K562 (cell line): ENCODE data around the gene INTS1. TPM values are rescaled to one million over a fixed set of nuclear protein-coding genes. Genes with fewer than 3 reads are reported as not detected.

Experiments used
- BCLAF1 ChIP-seq, 2 experiments: fragments of 450-650 bp in 1 of 2; IDR thresholded peaks; 2 replicates each; pipeline ENCODE4 v1.6.1; 2011 to 2017; ENCODE audit warnings: low read depth in 2 of 2, antibody characterized with exemption in 1 of 2, borderline replicate concordance in 1 of 2, low read length in 1 of 2, mild to moderate bottlenecking in 1 of 2, mixed read lengths in 1 of 2; ENCODE audit not compliant: control insufficient read depth in 1 of 2
- ETV6 ChIP-seq, 3 experiments: fragments of 150-350 bp in 1 of 3; sonication (generic) in 1 of 3; formaldehyde crosslinking in 1 of 3; IDR thresholded peaks; 2 replicates each; pipeline versions ENCODE4 v1.6.1 to v1.8.0; 2014 to 2022; ENCODE audit warnings: borderline replicate concordance in 2 of 3, low read depth in 2 of 3, antibody characterized with exemption in 1 of 3, low read length in 1 of 3, mild to moderate bottlenecking in 1 of 3, missing genetic modification reagents in 1 of 3
- MCM2 ChIP-seq: fragments of 450-650 bp; IDR thresholded peaks from 2 replicates; pipeline ENCODE4 v1.6.1; 2017; ENCODE audit warnings: low read depth, mild to moderate bottlenecking
- SMAD4 ChIP-seq: fragments of 250-450 bp; sonication (Bioruptor Pico); conservative IDR thresholded peaks from 2 replicates; pipeline ENCODE4 v1.8.0; 2021; ENCODE audit warnings: inconsistent platforms, mild to moderate bottlenecking, moderate library complexity
- TAF1 ChIP-seq: IDR thresholded peaks from 2 replicates; pipeline ENCODE4 v1.6.1; 2011; ENCODE audit warnings: mild to moderate bottlenecking, low read length, moderate library complexity; ENCODE audit not compliant: insufficient read depth, control insufficient read depth, severe bottlenecking; ENCODE audit errors: extremely low read depth
- TAF9B ChIP-seq: fragments of 450-650 bp; IDR thresholded peaks from 2 replicates; pipeline ENCODE4 v1.6.1; 2018; ENCODE audit warnings: mild to moderate bottlenecking; ENCODE audit not compliant: partially characterized antibody
- THAP12 ChIP-seq: fragments of 250-450 bp; sonication (Bioruptor Pico); IDR thresholded peaks from 2 replicates; pipeline ENCODE4 v1.9.0; 2021; ENCODE audit warnings: mild to moderate bottlenecking, inconsistent platforms
- YBX1 ChIP-seq: fragments of 450-650 bp; IDR thresholded peaks from 2 replicates; pipeline ENCODE4 v1.7.1; 2016; ENCODE audit warnings: mild to moderate bottlenecking
- YY1 ChIP-seq, 3 experiments: IDR thresholded peaks; 2 replicates each; pipeline ENCODE4 v1.6.1; 2011; ENCODE audit warnings: low read length in 2 of 3, mild to moderate bottlenecking in 2 of 3, moderate library complexity in 2 of 3, borderline replicate concordance in 1 of 3, control low read depth in 1 of 3, low read depth in 1 of 3; ENCODE audit not compliant: insufficient read depth in 3 of 3, insufficient replicate concordance in 2 of 3, control insufficient read depth in 1 of 3, insufficient read length in 1 of 3; ENCODE audit errors: extremely low read depth in 1 of 3
- ZBTB12 ChIP-seq: fragments of 250-450 bp; sonication (Bioruptor Pico); IDR thresholded peaks from 2 replicates; pipeline ENCODE4 v1.4.0; 2020
- ZNF778 ChIP-seq: fragments of 450-650 bp; formaldehyde crosslinking; IDR thresholded peaks from 2 replicates; pipeline ENCODE4 v1.4.0; 2020; ENCODE audit warnings: mild to moderate bottlenecking, moderate library complexity
- polyA plus RNA-seq, 8 experiments: library from polyadenylated mRNA; depleted of rRNA in 4 of 8; stranded (reverse) in 5 of 8; unstranded in 3 of 8; fragments of >200 nt; fragmentation: Nextera tagmentation in 2 of 8; fragmentation: Illumina TruSeq in 1 of 8; extraction: Ambion mirVana in 2 of 8; extraction: Trizol in 1 of 8; gene quantifications; 2 replicates each; pipeline versions ENCODE4 v1.2.1 to v1.2.3, GENCODE V29; 2011 to 2014; ENCODE audit warnings: inconsistent platforms in 1 of 8, missing spikeins in 1 of 8
- total RNA-seq, 7 experiments: library from RNA; depleted of rRNA in 6 of 7; stranded (reverse); fragments of >200 nt in 6 of 7; fragmentation: Illumina TruSeq in 2 of 7; extraction: Trizol in 2 of 7; gene quantifications; 2 replicates each; pipeline versions ENCODE4 v1.2.1 to v1.2.3, GENCODE V29; 2011 to 2021; ENCODE audit warnings: low replicate concordance in 1 of 7
- TF ChIP-seq, protein P1 (sequence below): fragments of 250-450 bp; sonication (Bioruptor Pico); IDR thresholded peaks from 2 replicates; pipeline ENCODE4 v1.8.0; 2021; ENCODE audit warnings: mild to moderate bottlenecking, moderate library complexity
- TF ChIP-seq, protein P2 (sequence below): IDR thresholded peaks from 2 replicates; pipeline ENCODE4 v1.6.1; 2012; ENCODE audit warnings: low read depth, low read length, improper control_type of control experiment, borderline replicate concordance

Gene INTS1
- total and polyA plus RNA-seq, 9 of the 15 experiments (the other 6 are each of a cell fraction or from before 2014, with no cell fraction given), result 0.34 to 119 (median 18.5) TPM

DNA sequence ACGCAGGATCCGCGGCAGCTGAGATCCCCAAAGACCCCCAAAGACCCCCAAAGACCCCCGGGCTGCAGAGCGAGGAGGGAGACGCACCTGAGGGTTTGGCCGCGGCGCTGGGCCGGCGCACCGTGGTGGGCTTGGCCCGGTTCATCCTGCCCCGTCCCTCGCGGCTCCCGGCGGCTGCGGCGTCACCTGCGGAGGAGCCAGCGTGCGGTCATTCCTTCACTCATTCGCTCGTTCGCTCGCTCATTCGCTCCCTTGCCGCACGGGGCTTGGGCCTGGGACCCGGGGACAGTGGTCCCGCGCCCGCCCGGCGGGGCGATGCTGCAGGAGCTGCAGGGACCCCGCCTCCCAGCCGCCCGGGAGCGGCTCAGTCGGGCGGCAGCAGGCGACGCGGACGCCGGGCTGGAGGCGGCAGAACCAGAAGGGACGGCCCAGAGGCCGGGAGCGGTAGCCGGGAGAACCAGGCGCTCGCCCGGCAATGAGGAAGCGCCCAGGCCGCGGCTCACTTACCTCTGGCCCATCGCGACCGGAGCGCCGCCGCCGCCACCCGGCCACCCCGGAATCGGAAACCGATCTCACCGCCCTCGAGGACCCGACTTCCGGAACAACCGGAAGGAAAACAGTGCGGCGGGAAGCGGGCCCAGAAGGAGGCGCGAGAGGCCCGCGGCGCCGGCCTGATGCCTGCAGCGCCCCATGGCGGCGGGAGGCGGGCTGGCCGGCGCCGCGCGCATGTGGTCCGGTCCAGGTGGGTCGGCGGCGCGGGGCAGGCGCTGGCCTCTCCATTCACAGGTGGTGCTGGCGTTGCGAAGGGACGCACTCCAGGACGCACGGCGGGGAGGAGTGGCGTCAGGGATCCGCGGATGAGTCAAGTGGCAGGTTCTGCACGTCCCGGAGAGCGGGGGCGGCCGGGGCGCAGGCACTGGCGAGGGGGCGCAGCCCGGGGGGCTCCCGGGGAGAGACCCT is at the start of gene INTS1 (continued):
- peak in 1 of 2 experiments; percentile 87; a peak in 2 of 4 replicates for TF ChIP-seq BCLAF1 (IDR thresholded peaks at IDR 0.05; ENCODE audit: borderline replicate concordance in 1 of 2, control insufficient read depth in 1 of 2, low read depth in 2 of 2, low read length in 1 of 2)
- no peak for TF ChIP-seq YBX1
- no peak for TF ChIP-seq ZNF778 (CRISPR knock-in tag)
- TF ChIP-seq, protein P1, sequence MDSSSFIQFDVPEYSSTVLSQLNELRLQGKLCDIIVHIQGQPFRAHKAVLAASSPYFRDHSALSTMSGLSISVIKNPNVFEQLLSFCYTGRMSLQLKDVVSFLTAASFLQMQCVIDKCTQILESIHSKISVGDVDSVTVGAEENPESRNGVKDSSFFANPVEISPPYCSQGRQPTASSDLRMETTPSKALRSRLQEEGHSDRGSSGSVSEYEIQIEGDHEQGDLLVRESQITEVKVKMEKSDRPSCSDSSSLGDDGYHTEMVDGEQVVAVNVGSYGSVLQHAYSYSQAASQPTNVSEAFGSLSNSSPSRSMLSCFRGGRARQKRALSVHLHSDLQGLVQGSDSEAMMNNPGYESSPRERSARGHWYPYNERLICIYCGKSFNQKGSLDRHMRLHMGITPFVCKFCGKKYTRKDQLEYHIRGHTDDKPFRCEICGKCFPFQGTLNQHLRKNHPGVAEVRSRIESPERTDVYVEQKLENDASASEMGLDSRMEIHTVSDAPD (CRISPR knock-in tag), result no peak
- TF ChIP-seq ETV6 (IDR thresholded peaks at IDR 0.05; ENCODE audit: borderline replicate concordance in 1 of 2, low read depth in 2 of 2, low read length in 1 of 2), result peak; percentile 61 to 75; a peak in 1 of 4 replicates
- TF ChIP-seq ETV6 (CRISPR knock-in tag; IDR thresholded peaks at IDR 0.05; ENCODE audit: borderline replicate concordance), result no peak
- TF ChIP-seq YY1 (IDR thresholded peaks at IDR 0.05; ENCODE audit: borderline replicate concordance in 1 of 3, control insufficient read depth in 1 of 3, extremely low read depth in 1 of 3, insufficient read depth in 3 of 3, insufficient read length in 1 of 3, insufficient replicate concordance in 2 of 3, low read depth in 1 of 3, low read length in 2 of 3), result peak; percentile 19 to 84 (median 81)
- TF ChIP-seq TAF1, result peak; percentile 95
- TF ChIP-seq TAF9B, result no peak
- TF ChIP-seq, protein P2, sequence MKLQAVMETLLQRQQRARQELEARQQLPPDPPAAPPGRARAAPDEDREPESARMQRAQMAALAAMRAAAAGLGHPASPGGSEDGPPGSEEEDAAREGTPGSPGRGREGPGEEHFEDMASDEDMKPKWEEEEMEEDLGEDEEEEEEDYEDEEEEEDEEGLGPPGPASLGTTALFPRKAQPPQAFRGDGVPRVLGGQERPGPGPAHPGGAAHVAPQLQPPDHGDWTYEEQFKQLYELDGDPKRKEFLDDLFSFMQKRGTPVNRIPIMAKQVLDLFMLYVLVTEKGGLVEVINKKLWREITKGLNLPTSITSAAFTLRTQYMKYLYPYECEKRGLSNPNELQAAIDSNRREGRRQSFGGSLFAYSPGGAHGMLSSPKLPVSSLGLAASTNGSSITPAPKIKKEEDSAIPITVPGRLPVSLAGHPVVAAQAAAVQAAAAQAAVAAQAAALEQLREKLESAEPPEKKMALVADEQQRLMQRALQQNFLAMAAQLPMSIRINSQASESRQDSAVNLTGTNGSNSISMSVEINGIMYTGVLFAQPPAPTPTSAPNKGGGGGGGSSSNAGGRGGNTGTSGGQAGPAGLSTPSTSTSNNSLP, result no peak
- TF ChIP-seq ZBTB12 (CRISPR knock-in tag), result no peak
- TF ChIP-seq MCM2, result no peak
- peak; percentile 86 for TF ChIP-seq SMAD4 (CRISPR knock-in tag)
- TF ChIP-seq THAP12 (CRISPR knock-in tag), result peak; percentile 96
